IMR-90 (cell line): Measurements from ENCODE around the gene STYK1. TPM values are rescaled to one million over a fixed set of nuclear protein-coding genes. Genes with fewer than 3 reads are reported as not detected.

Source experiments
- ATAC-seq: fragments of 200-7000 bp; cut with Tn5 transposase; 2 replicates; pipeline ENCODE4 v1.9.1; 2020; ENCODE audit warnings: low read depth, mild to moderate bottlenecking, moderate library complexity
- BruUV-seq: library from RNA; stranded (reverse); fragments of 400-500 nt; replicated peaks from 2 replicates; lab custom pipeline; 2021; lab: Mats Ljungman, UMichigan
- CTCF ChIA-PET: fragments of 300-600 bp; formaldehyde crosslinking; extraction: SDS; loops from one replicate; lab custom pipeline; 2021; ENCODE audit warnings: antibody characterized with exemption; lab: Yijun Ruan, JAX
- POLR2A ChIA-PET: fragments of 300-600 bp; sonication (Branson Sonifier 250); formaldehyde crosslinking; loops from one replicate; lab custom pipeline; 2022; ENCODE audit warnings: antibody characterized with exemption; ENCODE audit not compliant: unreplicated experiment; lab: Charles Lee
- DNase-seq: peaks from one replicate; pipeline ENCODE4 v3.0.0; 2013
- H2AFZ ChIP-seq: replicated peaks from 2 replicates; pipeline ENCODE3; 2013; ENCODE audit warnings: low read length, mild to moderate bottlenecking; ENCODE audit not compliant: poor library complexity
- H2AK5ac ChIP-seq: 2 replicates; pipeline ENCODE4 v1.6.1; 2013; ENCODE audit warnings: low read depth, low read length, inconsistent platforms
- H2AK9ac ChIP-seq: replicated peaks from 2 replicates; pipeline ENCODE3; 2013; ENCODE audit warnings: mild to moderate bottlenecking, low read depth, low read length, moderate library complexity; ENCODE audit not compliant: poor library complexity
- H2BK120ac ChIP-seq: 2 replicates; pipeline ENCODE4 v1.6.1; 2013; ENCODE audit warnings: low read depth, low read length, inconsistent platforms
- H2BK15ac ChIP-seq: 3 replicates; pipeline ENCODE4 v1.6.1; 2013; ENCODE audit warnings: low read depth, low read length, inconsistent platforms
- H2BK20ac ChIP-seq: 2 replicates; pipeline ENCODE4 v1.6.1; 2013; ENCODE audit warnings: low read depth, mild to moderate bottlenecking, inconsistent platforms, low read length, moderate library complexity
- H2BK5ac ChIP-seq: 2 replicates; pipeline ENCODE4 v1.6.1; 2013; ENCODE audit warnings: mild to moderate bottlenecking, low read depth, low read length, inconsistent platforms; ENCODE audit not compliant: poor library complexity, severe bottlenecking
- H3K14ac ChIP-seq: replicated peaks from 2 replicates; pipeline ENCODE4 v1.6.1; 2013; ENCODE audit warnings: low read depth, low read length, inconsistent platforms
- H3K18ac ChIP-seq: 2 replicates; pipeline ENCODE4 v1.6.1; 2013; ENCODE audit warnings: low read depth, low read length, control low read depth
- H3K23ac ChIP-seq: 2 replicates; pipeline ENCODE4 v1.6.1; 2013; ENCODE audit warnings: low read depth, low read length, inconsistent platforms
- H3K27ac ChIP-seq: 2 replicates; pipeline ENCODE4 v1.5.1; 2013; ENCODE audit warnings: mild to moderate bottlenecking, control low read depth, low read length; ENCODE audit not compliant: insufficient read depth
- H3K27me3 ChIP-seq: 2 replicates; pipeline ENCODE4 v1.6.1; 2013; ENCODE audit warnings: low read length; ENCODE audit not compliant: control insufficient read depth, insufficient read depth
- H3K36me3 ChIP-seq: 2 replicates; pipeline ENCODE4 v1.6.1; 2013; ENCODE audit warnings: low read length, mixed read lengths; ENCODE audit not compliant: control insufficient read depth, insufficient read depth
- H3K4ac ChIP-seq: 2 replicates; pipeline ENCODE4 v1.6.1; 2013; ENCODE audit warnings: low read depth, low read length, inconsistent platforms
- H3K4me1 ChIP-seq: 2 replicates; pipeline ENCODE4 v1.6.1; 2013; ENCODE audit warnings: low read length, mixed read lengths; ENCODE audit not compliant: control insufficient read depth, insufficient read depth
- H3K4me2 ChIP-seq: 2 replicates; pipeline ENCODE4 v1.6.1; 2013; ENCODE audit warnings: low read depth, mild to moderate bottlenecking, control low read depth, low read length, moderate library complexity
- H3K4me3 ChIP-seq: 2 replicates; pipeline ENCODE4 v1.5.1; 2013; ENCODE audit warnings: low read depth, mild to moderate bottlenecking, control low read depth, low read length, moderate library complexity; ENCODE audit not compliant: insufficient read depth
- H3K56ac ChIP-seq: 2 replicates; pipeline ENCODE4 v1.6.1; 2013; ENCODE audit warnings: low read length, inconsistent platforms; ENCODE audit not compliant: insufficient read depth; ENCODE audit errors: extremely low read depth
- H3K79me1 ChIP-seq, 2 experiments: 2 replicates each; pipeline ENCODE4 v1.6.1; 2013; ENCODE audit warnings: low read length in 2 of 2, inconsistent platforms in 1 of 2, low read depth in 1 of 2
- H3K9ac ChIP-seq: 2 replicates; pipeline ENCODE4 v1.6.1; 2013; ENCODE audit warnings: low read depth, low read length, control low read depth
- H3K9me1 ChIP-seq: 2 replicates; pipeline ENCODE4 v1.6.1; 2013; ENCODE audit warnings: low read length, inconsistent platforms; ENCODE audit not compliant: insufficient read depth
- H3K9me3 ChIP-seq: 2 replicates; pipeline ENCODE4 v1.6.1; 2013; ENCODE audit warnings: low read length; ENCODE audit not compliant: control insufficient read depth, insufficient read depth
- H4K20me1 ChIP-seq: 2 replicates; pipeline ENCODE4 v1.6.1; 2013; ENCODE audit warnings: low read length, inconsistent platforms; ENCODE audit not compliant: insufficient read depth
- H4K5ac ChIP-seq: 2 replicates; pipeline ENCODE4 v1.6.1; 2013; ENCODE audit warnings: mild to moderate bottlenecking, low read depth, low read length, control low read depth
- H4K8ac ChIP-seq, 2 experiments: 2 replicates each; pipeline ENCODE4 v1.6.1; 2013; ENCODE audit warnings: low read depth in 2 of 2, low read length in 2 of 2, control low read depth in 1 of 2, inconsistent platforms in 1 of 2
- H4K91ac ChIP-seq: 2 replicates; pipeline ENCODE4 v1.6.1; 2013; ENCODE audit warnings: low read depth, low read length, inconsistent platforms; ENCODE audit not compliant: insufficient read depth
- BHLHE40 ChIP-seq: fragments of 150-350 bp; IDR thresholded peaks from 2 replicates; pipeline ENCODE4 v1.6.1; 2016; ENCODE audit warnings: mild to moderate bottlenecking, low read depth, low read length
- CEBPB ChIP-seq: IDR thresholded peaks from 2 replicates; pipeline ENCODE4 v1.6.1; 2012; ENCODE audit warnings: low read depth, low read length, improper control_type of control experiment
- CHD1 ChIP-seq: IDR thresholded peaks from 2 replicates; pipeline ENCODE4 v1.6.1; 2012; ENCODE audit warnings: low read depth, low read length, improper control_type of control experiment
- FOS ChIP-seq: fragments of 150-350 bp; IDR thresholded peaks from 2 replicates; pipeline ENCODE4 v1.6.1; 2016; ENCODE audit warnings: low read depth, low read length
- MAFK ChIP-seq: IDR thresholded peaks from 2 replicates; pipeline ENCODE4 v1.6.1; 2012; ENCODE audit warnings: low read depth, low read length, improper control_type of control experiment
- MAZ ChIP-seq: IDR thresholded peaks from 2 replicates; pipeline ENCODE4 v1.6.1; 2012; ENCODE audit warnings: low read depth, mild to moderate bottlenecking, low read length, improper control_type of control experiment, moderate library complexity, borderline replicate concordance
- MXI1 ChIP-seq: IDR thresholded peaks from 2 replicates; pipeline ENCODE4 v1.6.1; 2012; ENCODE audit warnings: low read depth, mild to moderate bottlenecking, low read length, moderate library complexity, borderline replicate concordance
- NFE2L2 ChIP-seq: fragments of 150-350 bp; IDR thresholded peaks from 2 replicates; pipeline ENCODE4 v1.6.1; 2016; ENCODE audit warnings: low read depth, mild to moderate bottlenecking, low read length
- POLR2A ChIP-seq: IDR thresholded peaks from 2 replicates; pipeline ENCODE4 v1.6.1; 2012; ENCODE audit warnings: mild to moderate bottlenecking, low read depth, low read length
- RAD21 ChIP-seq: IDR thresholded peaks from 2 replicates; pipeline ENCODE4 v1.6.1; 2012; ENCODE audit warnings: low read length, improper control_type of control experiment
- RCOR1 ChIP-seq: IDR thresholded peaks from 2 replicates; pipeline ENCODE4 v1.6.1; 2012; ENCODE audit warnings: mild to moderate bottlenecking, low read length, improper control_type of control experiment; ENCODE audit not compliant: insufficient replicate concordance
- RFX5 ChIP-seq: IDR thresholded peaks from 2 replicates; pipeline ENCODE4 v1.8.0; 2012; ENCODE audit warnings: low read depth, mild to moderate bottlenecking, low read length, moderate library complexity
- SMC3 ChIP-seq: fragments of 150-350 bp; IDR thresholded peaks from 2 replicates; pipeline ENCODE4 v1.6.1; 2016; ENCODE audit warnings: low read depth, mild to moderate bottlenecking, antibody characterized with exemption, low read length, moderate library complexity
- WGBS, 2 experiments: methylation state at CpG; one replicate each; pipeline versions ENCODE4 v1.1.5 to v1.1.7; 2013; ENCODE audit warnings: missing lambda C conversion rate in 2 of 2; ENCODE audit not compliant: insufficient read length in 1 of 2; ENCODE audit errors: extremely low coverage in 2 of 2; 5-methylcytosine and 5-hydroxymethylcytosine counted together
- dilution Hi-C: fragments of 300-500 bp; cut with HindIII; formaldehyde crosslinking; loops from one replicate; pipeline ENCODE4 v1.14.3; 2018; ENCODE audit warnings: low sequenced_read_pairs; ENCODE audit not compliant: unreplicated experiment
- in situ Hi-C: fragments of 300-500 bp; cut with MboI; formaldehyde crosslinking; loops from 3 replicates; pipeline ENCODE4 v1.14.3; 2019; ENCODE audit warnings: low sequenced_read_pairs, inconsistent platforms, mixed read lengths
- intact Hi-C: fragments of 100-400 bp; cut with micrococcal nuclease; formaldehyde crosslinking; loops from 2 replicates; pipeline ENCODE4 v1.10.0; 2022
- polyA plus RNA-seq, 3 experiments: library from polyadenylated mRNA; depleted of rRNA; stranded (reverse); fragments of >200 nt; gene quantifications; 2 replicates each; pipeline ENCODE4 v1.2.3, GENCODE V29; 2012; ENCODE audit warnings: low replicate concordance in 1 of 3
- total RNA-seq: library from RNA; depleted of rRNA; stranded (reverse); fragments of >200 nt; gene quantifications from 2 replicates; pipeline ENCODE4 v1.2.3, GENCODE V29; 2012
- TF ChIP-seq, protein P1 (sequence below): fragments of 150-350 bp; IDR thresholded peaks from 2 replicates; pipeline ENCODE4 v1.6.1; 2016; ENCODE audit warnings: low read depth, mild to moderate bottlenecking, low read length, moderate library complexity, borderline replicate concordance
- TF ChIP-seq, protein P2 (sequence below): conservative IDR thresholded peaks from 2 replicates; pipeline ENCODE4 v1.5.1; 2012; ENCODE audit warnings: mild to moderate bottlenecking, low read depth, low read length, improper control_type of control experiment
- TF ChIP-seq, protein P3 (sequence below): fragments of 150-350 bp; IDR thresholded peaks from 2 replicates; pipeline ENCODE4 v1.6.1; 2017; ENCODE audit warnings: mild to moderate bottlenecking, antibody characterized with exemption, low read length, low read depth

Gene STYK1
- total and polyA plus RNA-seq, 2 of the 4 experiments (the other 2 are of a cell fraction): 0.36 to 0.72 TPM

DNA sequence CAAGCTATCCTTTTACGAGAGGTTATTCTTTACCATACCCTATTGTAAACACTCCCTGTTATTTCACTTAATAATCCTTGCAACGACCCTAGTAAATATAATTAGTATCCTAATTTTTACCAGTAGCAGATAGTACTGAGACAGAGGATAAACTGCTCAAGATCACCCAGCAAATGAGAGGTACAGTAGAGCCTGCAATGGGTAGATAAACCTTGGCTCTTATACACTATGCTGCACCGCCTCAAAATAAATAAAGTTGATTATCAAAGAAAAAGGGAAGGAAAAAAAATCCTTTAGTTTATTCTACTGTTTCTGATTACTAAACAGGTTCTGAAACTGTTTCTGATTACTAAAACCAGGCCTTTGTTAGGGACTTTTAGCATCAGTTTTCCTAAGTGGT lies 26.7 kb upstream of the STYK1 start:
- no peak overlapping the region for H4K8ac ChIP-seq
- ATAC-seq: no peak
- in situ Hi-C loops (no loop called here), dilution Hi-C loops (no loop called here), intact Hi-C loops (no loop called here)
- H3K18ac ChIP-seq: no peak overlapping the region
- H3K9me3 ChIP-seq: no peaks in the 10 kb centered on the region
- H3K9me1 ChIP-seq: no peaks in the 10 kb centered on the region; the same call in 1 of the 2 replicates
- peaks cover 9% of the 10 kb centered on the region in 2 experiments for H3K79me1 ChIP-seq
- no peak overlapping the region for H3K4ac ChIP-seq
- H3K4me3 ChIP-seq: no peak overlapping the region
- H3K27ac ChIP-seq: no peak overlapping the region
- H3K56ac ChIP-seq: no peak overlapping the region
- no peak overlapping the region for H3K14ac ChIP-seq
- peaks cover 49% of the 10 kb centered on the region for H3K36me3 ChIP-seq
- no TSS peak for BruUV-seq
- H2AK5ac ChIP-seq: no peak overlapping the region
- H2BK120ac ChIP-seq: no peak overlapping the region
- H2BK5ac ChIP-seq: no peak overlapping the region
- H3K23ac ChIP-seq: no peak overlapping the region
- ChIA-PET CTCF (interaction anchor here (0.8 kb wide), 1 partner anchor 49 kb away, joined by 4 read pairs; no protein-coding TSS in a partner anchor), POLR2A (no interaction called here)
- no peak overlapping the region for H2BK15ac ChIP-seq
- H3K4me1 ChIP-seq: no peaks in the 10 kb centered on the region
- no peak overlapping the region for H2BK20ac ChIP-seq
- no CpG with 5 or more reads among the region's 3 CpGs for WGBS, 2 experiments
- H4K91ac ChIP-seq: no peak overlapping the region
- no peak overlapping the region for H4K5ac ChIP-seq
- no peak overlapping the region for H3K4me2 ChIP-seq
- no peak overlapping the region for H3K9ac ChIP-seq
- H4K20me1 ChIP-seq: no peaks in the 10 kb centered on the region; the same call in 1 of the 2 replicates
- TF ChIP-seq, protein P1, sequence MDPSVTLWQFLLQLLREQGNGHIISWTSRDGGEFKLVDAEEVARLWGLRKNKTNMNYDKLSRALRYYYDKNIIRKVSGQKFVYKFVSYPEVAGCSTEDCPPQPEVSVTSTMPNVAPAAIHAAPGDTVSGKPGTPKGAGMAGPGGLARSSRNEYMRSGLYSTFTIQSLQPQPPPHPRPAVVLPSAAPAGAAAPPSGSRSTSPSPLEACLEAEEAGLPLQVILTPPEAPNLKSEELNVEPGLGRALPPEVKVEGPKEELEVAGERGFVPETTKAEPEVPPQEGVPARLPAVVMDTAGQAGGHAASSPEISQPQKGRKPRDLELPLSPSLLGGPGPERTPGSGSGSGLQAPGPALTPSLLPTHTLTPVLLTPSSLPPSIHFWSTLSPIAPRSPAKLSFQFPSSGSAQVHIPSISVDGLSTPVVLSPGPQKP: no peak
- TF ChIP-seq MAFK (no peak), POLR2A (no peak), NFE2L2 (no peak), CHD1 (no peak), SMC3 (no peak), RFX5 (no peak), RAD21 (no peak), MXI1 (no peak), RCOR1 (no peak), MAZ (no peak), FOS (no peak), BHLHE40 (no peak), CEBPB (no peak)
- TF ChIP-seq, protein P2, sequence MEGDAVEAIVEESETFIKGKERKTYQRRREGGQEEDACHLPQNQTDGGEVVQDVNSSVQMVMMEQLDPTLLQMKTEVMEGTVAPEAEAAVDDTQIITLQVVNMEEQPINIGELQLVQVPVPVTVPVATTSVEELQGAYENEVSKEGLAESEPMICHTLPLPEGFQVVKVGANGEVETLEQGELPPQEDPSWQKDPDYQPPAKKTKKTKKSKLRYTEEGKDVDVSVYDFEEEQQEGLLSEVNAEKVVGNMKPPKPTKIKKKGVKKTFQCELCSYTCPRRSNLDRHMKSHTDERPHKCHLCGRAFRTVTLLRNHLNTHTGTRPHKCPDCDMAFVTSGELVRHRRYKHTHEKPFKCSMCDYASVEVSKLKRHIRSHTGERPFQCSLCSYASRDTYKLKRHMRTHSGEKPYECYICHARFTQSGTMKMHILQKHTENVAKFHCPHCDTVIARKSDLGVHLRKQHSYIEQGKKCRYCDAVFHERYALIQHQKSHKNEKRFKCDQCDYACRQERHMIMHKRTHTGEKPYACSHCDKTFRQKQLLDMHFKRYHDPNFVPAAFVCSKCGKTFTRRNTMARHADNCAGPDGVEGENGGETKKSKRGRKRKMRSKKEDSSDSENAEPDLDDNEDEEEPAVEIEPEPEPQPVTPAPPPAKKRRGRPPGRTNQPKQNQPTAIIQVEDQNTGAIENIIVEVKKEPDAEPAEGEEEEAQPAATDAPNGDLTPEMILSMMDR: no peak
- TF ChIP-seq, protein P3, sequence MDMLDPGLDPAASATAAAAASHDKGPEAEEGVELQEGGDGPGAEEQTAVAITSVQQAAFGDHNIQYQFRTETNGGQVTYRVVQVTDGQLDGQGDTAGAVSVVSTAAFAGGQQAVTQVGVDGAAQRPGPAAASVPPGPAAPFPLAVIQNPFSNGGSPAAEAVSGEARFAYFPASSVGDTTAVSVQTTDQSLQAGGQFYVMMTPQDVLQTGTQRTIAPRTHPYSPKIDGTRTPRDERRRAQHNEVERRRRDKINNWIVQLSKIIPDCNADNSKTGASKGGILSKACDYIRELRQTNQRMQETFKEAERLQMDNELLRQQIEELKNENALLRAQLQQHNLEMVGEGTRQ: no peak
- H2AFZ ChIP-seq: no peak overlapping the region
- no peak for DNase-seq
- H2AK9ac ChIP-seq: no peak overlapping the region
- no peaks in the 10 kb centered on the region for H3K27me3 ChIP-seq
